GM23338 (cell line): ENCODE data around the gene FAM13A. TPM values are rescaled to one million over a fixed set of nuclear protein-coding genes. Genes with fewer than 3 reads are reported as not detected.

Experiments
- ATAC-seq: fragments of 200-7000 bp; cut with Tn5 transposase; 3 replicates; pipeline ENCODE4 v1.9.1; 2020
- DNase-seq: peaks from one replicate; pipeline ENCODE4 v3.0.0-alpha.2; 2015; ENCODE audit warnings: low spot score
- H2AFZ ChIP-seq: fragments of 200-600 bp; sonication (generic); 2 replicates; pipeline ENCODE4 v1.8.0; 2016; ENCODE audit warnings: antibody characterized with exemption, mild to moderate bottlenecking, moderate library complexity
- H3F3A ChIP-seq: fragments of 200-600 bp; sonication (generic); replicated peaks from 2 replicates; pipeline ENCODE4 v1.8.0; 2017; ENCODE audit warnings: antibody characterized with exemption, mixed run types, low read depth
- H3K27ac ChIP-seq: fragments of 200-600 bp; sonication (generic); 2 replicates; pipeline ENCODE4 v1.6.1; 2016; ENCODE audit warnings: low read depth
- H3K27me3 ChIP-seq: fragments of 200-600 bp; sonication (generic); 2 replicates; pipeline ENCODE4 v1.8.0; 2016; ENCODE audit warnings: mild to moderate bottlenecking, mixed run types, moderate library complexity; ENCODE audit not compliant: insufficient read depth
- H3K36me3 ChIP-seq: fragments of 200-600 bp; sonication (generic); 2 replicates; pipeline ENCODE4 v1.8.0; 2016; ENCODE audit warnings: mild to moderate bottlenecking; ENCODE audit not compliant: insufficient read depth
- H3K4me1 ChIP-seq: fragments of 200-600 bp; sonication (generic); 2 replicates; pipeline ENCODE4 v1.8.0; 2016; ENCODE audit warnings: mild to moderate bottlenecking, moderate library complexity; ENCODE audit not compliant: insufficient read depth
- H3K4me2 ChIP-seq: fragments of 200-600 bp; sonication (generic); 2 replicates; pipeline ENCODE4 v1.7.1; 2017; ENCODE audit warnings: mixed run types
- H3K4me3 ChIP-seq: fragments of 200-600 bp; sonication (generic); 2 replicates; pipeline ENCODE4 v1.6.1; 2016; ENCODE audit warnings: mixed run types
- H3K79me2 ChIP-seq: fragments of 200-600 bp; sonication (generic); replicated peaks from 2 replicates; pipeline ENCODE4 v1.8.0; 2017; ENCODE audit warnings: mild to moderate bottlenecking; ENCODE audit not compliant: insufficient read depth
- H3K9me2 ChIP-seq: fragments of 200-600 bp; sonication (generic); 2 replicates; pipeline ENCODE4 v1.8.0; 2017; ENCODE audit not compliant: insufficient read depth
- H4K20me1 ChIP-seq: fragments of 200-600 bp; sonication (generic); replicated peaks from 2 replicates; pipeline ENCODE4 v1.8.0; 2017; ENCODE audit warnings: mild to moderate bottlenecking; ENCODE audit not compliant: insufficient read depth
- H3K27ac Mint-ChIP-seq: 2 replicates; pipeline ENCODE4 v1.8.0; 2020; ENCODE audit warnings: inconsistent platforms, mild to moderate bottlenecking, moderate library complexity, mixed read lengths
- H3K27me3 Mint-ChIP-seq: 3 replicates; pipeline ENCODE4 v1.8.0; 2022; ENCODE audit warnings: low read depth, mild to moderate bottlenecking, moderate library complexity, mixed read lengths, inconsistent platforms; ENCODE audit not compliant: insufficient read depth, poor library complexity
- H3K36me3 Mint-ChIP-seq: 3 replicates; pipeline ENCODE4 v1.8.0; 2021; ENCODE audit warnings: low read depth, mild to moderate bottlenecking, inconsistent platforms, moderate library complexity, mixed read lengths
- H3K4me1 Mint-ChIP-seq: 3 replicates; pipeline ENCODE4 v1.8.0; 2020; ENCODE audit warnings: mild to moderate bottlenecking, inconsistent platforms, mixed read lengths
- H3K4me3 Mint-ChIP-seq: 3 replicates; pipeline ENCODE4 v1.8.0; 2021; ENCODE audit warnings: moderate library complexity, mild to moderate bottlenecking, inconsistent platforms, mixed read lengths
- H3K9me3 Mint-ChIP-seq: 3 replicates; pipeline ENCODE4 v1.8.0; 2020; ENCODE audit warnings: moderate library complexity, mild to moderate bottlenecking, inconsistent platforms, mixed read lengths
- CREB1 ChIP-seq: fragments of 250-450 bp; sonication (Bioruptor Pico); IDR thresholded peaks from 2 replicates; pipeline ENCODE4 v1.5.0; 2020; ENCODE audit warnings: low read depth, mild to moderate bottlenecking, moderate library complexity
- ETS1 ChIP-seq: IDR thresholded peaks from 2 replicates; pipeline ENCODE4 v1.6.1; 2016; ENCODE audit warnings: antibody characterized with exemption
- EZH2 ChIP-seq: fragments of 200-600 bp; sonication (generic); IDR thresholded peaks from one replicate; pipeline ENCODE4 v1.8.0; 2017; ENCODE audit warnings: antibody characterized with exemption, mild to moderate bottlenecking, low read depth; ENCODE audit not compliant: unreplicated experiment
- JUNB ChIP-seq: IDR thresholded peaks from one replicate; pipeline ENCODE4 v1.6.1; 2016; ENCODE audit warnings: antibody characterized with exemption; ENCODE audit not compliant: unreplicated experiment
- NANOG ChIP-seq: IDR thresholded peaks from 2 replicates; pipeline ENCODE4 v1.6.1; 2016; ENCODE audit warnings: antibody characterized with exemption, borderline replicate concordance
- POLR2AphosphoS5 ChIP-seq: IDR thresholded peaks from 2 replicates; pipeline ENCODE4 v1.6.1; 2016; ENCODE audit warnings: antibody characterized with exemption, low read depth
- REST ChIP-seq: IDR thresholded peaks from one replicate; pipeline ENCODE4 v1.6.1; 2018; ENCODE audit warnings: antibody characterized with exemption; ENCODE audit not compliant: unreplicated experiment
- STAT1 ChIP-seq: IDR thresholded peaks from one replicate; pipeline ENCODE4 v1.6.1; 2016; ENCODE audit warnings: antibody characterized with exemption; ENCODE audit not compliant: unreplicated experiment
- ZNF114 ChIP-seq: fragments of 250-450 bp; sonication (Bioruptor Pico); IDR thresholded peaks from 2 replicates; pipeline ENCODE4 v1.5.0; 2020; ENCODE audit warnings: mild to moderate bottlenecking, moderate library complexity
- ZNF331 ChIP-seq: fragments of 250-450 bp; sonication (Bioruptor Pico); IDR thresholded peaks from 2 replicates; pipeline ENCODE4 v1.5.0; 2020; ENCODE audit warnings: low read depth, mild to moderate bottlenecking, moderate library complexity
- polyA plus RNA-seq: library from polyadenylated mRNA; unstranded; fragments of >200 nt; fragmentation: Nextera tagmentation; extraction: Ambion mirVana; gene quantifications from 2 replicates; pipeline ENCODE4 v1.2.1, GENCODE V29; 2016
- total RNA-seq: library from RNA; depleted of rRNA; stranded (reverse); fragments of >200 nt; shearing (Covaris generic); gene quantifications from 2 replicates; pipeline ENCODE4 v1.2.3, GENCODE V29; 2014
- TF ChIP-seq, protein P1 (sequence below), 2 experiments: fragments of 200-600 bp in 1 of 2; sonication (generic) in 1 of 2; conservative IDR thresholded peaks; 2 replicates each; pipeline versions ENCODE4 v1.5.1 to v1.6.1; 2016 to 2017; ENCODE audit warnings: antibody characterized with exemption in 2 of 2, low read depth in 2 of 2, mild to moderate bottlenecking in 2 of 2, moderate library complexity in 1 of 2

The FAM13A gene
- total and polyA plus RNA-seq, 2 experiments from 2014 or later: 13.9 to 28.4 TPM

GRCh38 chr4:88745581-88746163 is 311.3 kb downstream of the FAM13A start (continued):
- no peak for TF ChIP-seq REST
- TF ChIP-seq NANOG: no peak
- TF ChIP-seq JUNB: no peak
- TF ChIP-seq ZNF114 (CRISPR knock-in tag): no peak
- no peak for TF ChIP-seq POLR2AphosphoS5
- no peak for TF ChIP-seq ETS1
- no peak for TF ChIP-seq STAT1
- TF ChIP-seq EZH2: no peak
- TF ChIP-seq, protein P1, sequence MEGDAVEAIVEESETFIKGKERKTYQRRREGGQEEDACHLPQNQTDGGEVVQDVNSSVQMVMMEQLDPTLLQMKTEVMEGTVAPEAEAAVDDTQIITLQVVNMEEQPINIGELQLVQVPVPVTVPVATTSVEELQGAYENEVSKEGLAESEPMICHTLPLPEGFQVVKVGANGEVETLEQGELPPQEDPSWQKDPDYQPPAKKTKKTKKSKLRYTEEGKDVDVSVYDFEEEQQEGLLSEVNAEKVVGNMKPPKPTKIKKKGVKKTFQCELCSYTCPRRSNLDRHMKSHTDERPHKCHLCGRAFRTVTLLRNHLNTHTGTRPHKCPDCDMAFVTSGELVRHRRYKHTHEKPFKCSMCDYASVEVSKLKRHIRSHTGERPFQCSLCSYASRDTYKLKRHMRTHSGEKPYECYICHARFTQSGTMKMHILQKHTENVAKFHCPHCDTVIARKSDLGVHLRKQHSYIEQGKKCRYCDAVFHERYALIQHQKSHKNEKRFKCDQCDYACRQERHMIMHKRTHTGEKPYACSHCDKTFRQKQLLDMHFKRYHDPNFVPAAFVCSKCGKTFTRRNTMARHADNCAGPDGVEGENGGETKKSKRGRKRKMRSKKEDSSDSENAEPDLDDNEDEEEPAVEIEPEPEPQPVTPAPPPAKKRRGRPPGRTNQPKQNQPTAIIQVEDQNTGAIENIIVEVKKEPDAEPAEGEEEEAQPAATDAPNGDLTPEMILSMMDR (conservative IDR thresholded peaks at IDR 0.05; ENCODE audit: low read depth in 2 of 2): no peak
- TF ChIP-seq ZNF331: no peak

DNA sequence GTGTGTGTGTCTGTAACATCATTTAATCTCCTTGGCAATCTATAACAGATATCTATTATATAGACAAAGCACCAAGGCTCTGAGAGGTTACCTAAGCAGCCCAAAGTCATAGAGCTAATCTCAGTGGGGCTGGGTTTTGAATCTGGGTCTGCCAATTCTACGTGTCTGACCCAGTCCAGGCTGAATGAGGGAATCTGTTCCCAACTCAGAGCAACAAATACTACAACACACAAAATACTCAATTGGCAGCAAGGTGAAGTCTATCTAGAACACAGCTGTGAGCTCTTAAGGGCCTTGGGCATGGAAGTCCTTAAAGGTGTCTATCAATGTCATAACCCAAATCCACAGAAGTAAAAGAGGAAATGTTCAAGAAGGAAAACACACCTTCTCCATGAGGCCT is 311.8 kb downstream of the FAM13A start:
- no peaks in the 10 kb centered on the region for H3F3A ChIP-seq
- H3K4me2 ChIP-seq: no peak overlapping the region
- TF ChIP-seq ZNF114 (CRISPR knock-in tag) (no peak), POLR2AphosphoS5 (no peak), ZNF331 (no peak), STAT1 (no peak), CREB1 (CRISPR knock-in tag) (no peak), ETS1 (no peak)
- TF ChIP-seq, protein P1 (conservative IDR thresholded peaks at IDR 0.05; ENCODE audit: low read depth in 2 of 2): no peak
- H3K4me3 ChIP-seq: no peak overlapping the region
- H3K79me2 ChIP-seq: no peaks in the 10 kb centered on the region
- no peaks in the 10 kb centered on the region for H3K9me3 Mint-ChIP-seq
- H3K4me3 Mint-ChIP-seq: no peak overlapping the region
- H3K27me3 Mint-ChIP-seq: peaks cover 2% of the 10 kb centered on the region
- H3K27me3 ChIP-seq: no peaks in the 10 kb centered on the region
- H3K27ac Mint-ChIP-seq: no peak overlapping the region
- no peak overlapping the region for H2AFZ ChIP-seq
- no peak overlapping the region for H3K27ac ChIP-seq
- DNase-seq (no peak), ATAC-seq (no peak)
- no peaks in the 10 kb centered on the region for H4K20me1 ChIP-seq
- H3K36me3 ChIP-seq: peaks cover 6% of the 10 kb centered on the region; the same call in 1 of the 2 replicates
- H3K9me2 ChIP-seq: no peaks in the 10 kb centered on the region; the same call in 1 of the 2 replicates
- H3K4me1 Mint-ChIP-seq: peaks cover 15% of the 10 kb centered on the region
- H3K36me3 Mint-ChIP-seq: peaks cover 23% of the 10 kb centered on the region
- peaks cover 16% of the 10 kb centered on the region for H3K4me1 ChIP-seq
